Muscle layer of colon (tissue), 2 donors: ENCODE results near the gene WDR45.

Experiments
- H3K27ac ChIP-seq: one replicate; pipeline ENCODE4 v1.7.0; 2013; ENCODE audit warnings: low read depth, mild to moderate bottlenecking, low read length, moderate library complexity
- H3K27me3 ChIP-seq, 2 donors: one replicate each; pipeline ENCODE4 v1.7.0; 2013; ENCODE audit warnings: low read length in 2 of 2, mild to moderate bottlenecking in 2 of 2; ENCODE audit not compliant: insufficient read depth in 2 of 2, control insufficient read depth in 1 of 2
- H3K36me3 ChIP-seq: one replicate; pipeline ENCODE4 v1.7.0; 2013; ENCODE audit warnings: mild to moderate bottlenecking, low read length; ENCODE audit not compliant: insufficient read depth
- H3K4me1 ChIP-seq: one replicate; pipeline ENCODE4 v1.7.0; 2013; ENCODE audit warnings: mild to moderate bottlenecking, low read length; ENCODE audit not compliant: insufficient read depth
- H3K4me3 ChIP-seq, 2 donors: one replicate each; pipeline ENCODE4 v1.7.0; 2013; ENCODE audit warnings: low read length in 2 of 2, low read depth in 1 of 2, mild to moderate bottlenecking in 1 of 2, moderate library complexity in 1 of 2
- H3K9ac ChIP-seq: one replicate; pipeline ENCODE4 v1.7.0; 2013; ENCODE audit warnings: low read length
- H3K9me3 ChIP-seq: one replicate; pipeline ENCODE4 v1.7.0; 2013; ENCODE audit warnings: mild to moderate bottlenecking, low read length
- donor health status: abdominal sarcoma.
- donor health status: Adenocarcinoma of cecum.

Gene WDR45

DNA sequence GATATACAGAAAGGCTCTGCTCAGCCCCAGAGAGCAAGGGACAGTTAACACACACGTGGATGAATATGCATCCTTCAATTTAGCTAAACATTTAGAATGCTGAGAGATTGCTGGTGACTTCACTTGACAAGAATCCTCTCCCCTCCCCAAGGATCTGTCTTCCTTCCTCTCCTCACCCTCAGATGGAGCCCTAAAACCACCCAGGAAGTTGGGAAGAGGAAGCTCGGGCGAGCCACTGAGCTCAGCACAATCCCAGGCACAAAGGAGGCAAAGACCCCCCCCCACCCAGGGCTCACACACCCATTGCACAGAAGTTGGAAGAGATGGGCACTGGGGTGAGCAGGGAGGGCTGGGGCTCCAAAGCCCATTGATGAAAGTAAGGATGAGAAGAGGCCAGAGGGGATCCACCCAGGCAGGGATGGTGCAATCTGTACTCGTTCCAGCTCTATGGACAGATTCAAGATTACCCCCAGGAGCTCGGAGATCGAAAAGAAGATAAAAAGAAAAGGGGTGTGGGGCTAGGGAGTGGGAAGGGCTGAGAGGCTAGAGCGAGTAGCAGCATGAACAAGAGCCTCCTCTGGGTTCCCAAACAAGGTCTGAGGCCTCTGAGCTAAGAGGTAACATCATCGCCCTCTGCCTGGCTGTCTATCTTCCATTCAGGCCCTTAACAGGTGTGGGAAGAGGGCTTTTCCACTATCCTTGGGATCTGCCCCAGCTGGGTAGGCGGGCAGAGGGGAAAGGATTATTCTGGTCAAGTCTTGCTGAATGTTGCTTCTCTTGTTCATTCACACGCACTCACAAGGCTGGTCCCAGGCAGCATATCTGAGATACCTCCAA is 37.7 kb downstream of the WDR45 start:
- Histone ChIP-seq H3K4me3 (peak overlapping the region; percentile 69 to 77), H3K4me1 (peaks cover 16% of the 10 kb centered on the region), H3K36me3 (peaks cover 18% of the 10 kb centered on the region), H3K27me3 (peaks cover 0 to 4% of the 10 kb centered on the region in 2 donors), H3K9ac (peak overlapping the region; percentile 81), H3K9me3 (no peaks in the 10 kb centered on the region), H3K27ac (peak overlapping the region; percentile 88)

DNA sequence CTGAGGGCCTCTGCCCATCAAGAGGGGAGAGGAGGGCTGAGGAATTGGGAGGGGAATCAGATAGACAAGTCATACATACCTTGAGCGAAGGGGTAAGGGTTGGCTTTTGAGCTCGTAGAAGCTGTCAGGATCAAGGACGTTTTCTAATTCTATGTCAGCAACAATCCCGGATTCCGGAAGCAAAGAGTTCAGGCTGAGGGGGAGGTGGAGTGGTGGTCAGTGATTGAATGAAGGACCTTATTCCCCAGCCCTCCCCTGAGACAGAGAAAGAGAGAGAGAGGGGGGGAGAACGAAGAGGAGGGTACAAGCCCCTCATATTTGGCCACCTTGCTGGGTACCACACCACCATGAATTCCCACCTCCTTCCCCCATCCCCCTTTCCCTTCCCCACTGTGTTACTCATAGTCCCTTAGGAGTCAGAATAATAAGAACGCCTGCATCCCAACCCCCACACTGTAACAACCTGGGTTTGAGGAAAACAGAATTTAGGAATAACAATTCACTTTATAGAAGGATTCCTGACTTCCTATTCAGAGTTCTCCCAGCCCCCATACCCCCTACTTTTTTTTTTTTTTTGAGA is 39.2 kb downstream of the WDR45 start:
- Histone ChIP-seq H3K9me3 (no peaks in the 10 kb centered on the region), H3K9ac (no peak overlapping the region), H3K36me3 (peaks cover 18% of the 10 kb centered on the region), H3K4me3 (peak overlapping the region; percentile 14 to 69), H3K27me3 (peaks cover 0 to 4% of the 10 kb centered on the region in 2 donors), H3K4me1 (peaks cover 16% of the 10 kb centered on the region), H3K27ac (peak overlapping the region; percentile 2)

DNA sequence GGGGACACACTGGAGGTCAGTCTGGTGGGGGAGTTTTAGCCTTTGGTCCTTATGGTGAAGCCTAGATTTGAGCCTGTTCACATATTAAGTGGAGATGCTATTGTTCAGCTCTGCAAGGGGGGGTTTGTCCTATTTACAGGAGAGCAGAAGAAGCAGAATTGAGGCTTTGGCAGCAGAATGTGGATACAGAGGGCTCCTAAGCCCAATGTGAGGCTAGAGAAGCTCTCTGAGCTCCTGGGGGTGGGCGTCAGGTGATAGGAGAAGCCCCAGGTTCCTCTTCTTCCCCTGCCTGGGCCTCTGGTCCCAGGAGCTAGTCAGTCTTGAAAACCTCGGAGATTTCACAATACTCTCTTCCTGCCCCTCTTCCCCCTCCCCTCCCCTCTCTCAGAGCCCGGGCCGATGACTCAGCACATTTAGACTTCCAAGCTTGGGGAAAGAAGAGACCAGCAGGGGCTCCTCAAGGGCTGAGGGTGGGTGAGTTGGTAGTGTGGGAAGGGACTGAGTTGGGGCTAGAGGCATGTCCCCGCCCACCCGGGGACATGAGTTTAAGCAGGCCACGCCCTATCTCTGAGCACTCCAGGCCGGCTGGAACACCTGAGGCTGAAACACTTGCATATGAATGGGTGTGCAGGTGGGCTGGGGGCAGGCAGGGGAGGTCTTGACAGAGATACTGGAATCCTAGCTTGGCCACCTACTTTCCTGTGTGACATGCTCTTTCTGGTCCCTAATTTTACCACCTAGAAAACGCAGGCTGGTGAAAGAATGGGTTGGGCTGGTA is 39.9 kb downstream of the WDR45 start:
- Histone ChIP-seq H3K4me3 (no peak overlapping the region), H3K36me3 (peaks cover 18% of the 10 kb centered on the region), H3K27me3 (peaks cover 0 to 4% of the 10 kb centered on the region in 2 donors), H3K4me1 (peaks cover 17% of the 10 kb centered on the region), H3K9ac (no peak overlapping the region), H3K9me3 (no peaks in the 10 kb centered on the region), H3K27ac (peak overlapping the region; percentile 23)

- no peak overlapping the region for H3K4me3 ChIP-seq
- H3K9me3 ChIP-seq: no peaks in the 10 kb centered on the region
- H3K4me1 ChIP-seq: peaks cover 23% of the 10 kb centered on the region
- H3K36me3 ChIP-seq: peaks cover 36% of the 10 kb centered on the region
- peaks cover 0 to 4% of the 10 kb centered on the region in 2 donors for H3K27me3 ChIP-seq
- H3K27ac ChIP-seq: no peak overlapping the region
- no peak overlapping the region for H3K9ac ChIP-seq
Observed at GRCh38 chrX:49037883-49038475, 41.7 kb downstream of the WDR45 start.

- H3K27ac ChIP-seq: no peak overlapping the region
- no peak overlapping the region for H3K4me3 ChIP-seq
- no peaks in the 10 kb centered on the region for H3K9me3 ChIP-seq
- H3K4me1 ChIP-seq: peaks cover 6% of the 10 kb centered on the region
- H3K36me3 ChIP-seq: peaks cover 19% of the 10 kb centered on the region
- H3K9ac ChIP-seq: no peak overlapping the region
- H3K27me3 ChIP-seq: no peaks in the 10 kb centered on the region
Observed at GRCh38 chrX:49030283-49030682, 49.4 kb downstream of the WDR45 start.

- Histone ChIP-seq H3K9me3 (no peaks in the 10 kb centered on the region), H3K36me3 (peaks cover 19% of the 10 kb centered on the region), H3K27ac (no peak overlapping the region), H3K4me1 (peaks cover 6% of the 10 kb centered on the region), H3K4me3 (no peak overlapping the region), H3K9ac (no peak overlapping the region), H3K27me3 (no peaks in the 10 kb centered on the region)
Observed at GRCh38 chrX:49029876-49030275, 49.8 kb downstream of the WDR45 start.
